RWPE2 (cell line): ENCODE measurements around the gene RNGTT.

Experiments used
- ATAC-seq: fragments of 200-7000 bp; cut with Tn5 transposase; 3 replicates; pipeline ENCODE4 v1.9.1; 2021; ENCODE audit warnings: low read depth
- DNase-seq: peaks from one replicate; pipeline ENCODE4 v3.0.0-alpha.2; 2020; ENCODE audit warnings: low spot score
- H3K27ac ChIP-seq: fragments of 450-650 bp; 2 replicates; pipeline ENCODE4 v1.5.1; 2017; ENCODE audit warnings: mild to moderate bottlenecking; ENCODE audit not compliant: poor library complexity, severe bottlenecking
- H3K27me3 ChIP-seq: fragments of 250-450 bp; sonication (Bioruptor Pico); 2 replicates; pipeline ENCODE4 v1.5.1; 2021; ENCODE audit warnings: mild to moderate bottlenecking, moderate library complexity; ENCODE audit not compliant: insufficient read depth, poor library complexity, severe bottlenecking
- H3K36me3 ChIP-seq: fragments of 250-450 bp; sonication (Bioruptor Pico); 2 replicates; pipeline ENCODE4 v1.5.1; 2020; ENCODE audit warnings: low read depth, mild to moderate bottlenecking, moderate library complexity
- H3K4me1 ChIP-seq: fragments of 250-450 bp; sonication (Bioruptor Pico); 2 replicates; pipeline ENCODE4 v1.5.1; 2021; ENCODE audit warnings: mild to moderate bottlenecking, moderate library complexity; ENCODE audit not compliant: insufficient read depth, poor library complexity, severe bottlenecking
- H3K4me3 ChIP-seq: fragments of 250-450 bp; sonication (Bioruptor Pico); 2 replicates; pipeline ENCODE4 v1.5.1; 2021; ENCODE audit warnings: mild to moderate bottlenecking, moderate library complexity; ENCODE audit not compliant: severe bottlenecking
- H3K9me3 ChIP-seq: fragments of 250-450 bp; sonication (Bioruptor Pico); 2 replicates; pipeline ENCODE4 v1.5.1; 2021; ENCODE audit warnings: mild to moderate bottlenecking, moderate library complexity; ENCODE audit not compliant: severe bottlenecking
- TF ChIP-seq, protein P1 (sequence below): fragments of 450-650 bp; IDR thresholded peaks from one replicate; pipeline ENCODE4 v1.5.1; 2017; ENCODE audit warnings: mild to moderate bottlenecking, moderate library complexity; ENCODE audit not compliant: poor library complexity, severe bottlenecking

RNGTT gene

DNA sequence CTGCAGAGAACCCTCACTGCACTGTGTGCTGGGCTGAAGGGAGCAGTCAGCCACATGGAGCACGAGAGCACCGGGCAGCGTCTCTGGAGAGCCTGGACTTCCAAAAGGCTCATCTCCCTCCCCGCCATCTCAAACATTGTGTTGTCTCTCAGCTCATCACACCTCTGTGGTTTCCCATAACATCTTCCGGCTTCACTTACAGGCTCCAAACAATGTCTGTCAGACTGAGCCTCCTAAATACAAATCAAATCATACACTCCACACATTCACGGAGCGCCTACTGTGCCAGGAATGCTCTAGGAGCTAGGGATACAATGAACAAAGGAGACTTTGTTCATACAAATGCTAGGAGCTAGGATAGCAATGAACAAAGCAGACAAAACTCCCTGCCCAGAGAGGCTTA lies 398.0 kb downstream of the RNGTT start:
- H3K4me3 ChIP-seq, result no peak overlapping the region
- H3K36me3 ChIP-seq, result no peaks in the 10 kb centered on the region
- TF ChIP-seq, protein P1, sequence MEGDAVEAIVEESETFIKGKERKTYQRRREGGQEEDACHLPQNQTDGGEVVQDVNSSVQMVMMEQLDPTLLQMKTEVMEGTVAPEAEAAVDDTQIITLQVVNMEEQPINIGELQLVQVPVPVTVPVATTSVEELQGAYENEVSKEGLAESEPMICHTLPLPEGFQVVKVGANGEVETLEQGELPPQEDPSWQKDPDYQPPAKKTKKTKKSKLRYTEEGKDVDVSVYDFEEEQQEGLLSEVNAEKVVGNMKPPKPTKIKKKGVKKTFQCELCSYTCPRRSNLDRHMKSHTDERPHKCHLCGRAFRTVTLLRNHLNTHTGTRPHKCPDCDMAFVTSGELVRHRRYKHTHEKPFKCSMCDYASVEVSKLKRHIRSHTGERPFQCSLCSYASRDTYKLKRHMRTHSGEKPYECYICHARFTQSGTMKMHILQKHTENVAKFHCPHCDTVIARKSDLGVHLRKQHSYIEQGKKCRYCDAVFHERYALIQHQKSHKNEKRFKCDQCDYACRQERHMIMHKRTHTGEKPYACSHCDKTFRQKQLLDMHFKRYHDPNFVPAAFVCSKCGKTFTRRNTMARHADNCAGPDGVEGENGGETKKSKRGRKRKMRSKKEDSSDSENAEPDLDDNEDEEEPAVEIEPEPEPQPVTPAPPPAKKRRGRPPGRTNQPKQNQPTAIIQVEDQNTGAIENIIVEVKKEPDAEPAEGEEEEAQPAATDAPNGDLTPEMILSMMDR, result no peak
- no peak overlapping the region for H3K27ac ChIP-seq
- ATAC-seq, result no peak
- H3K27me3 ChIP-seq, result no peaks in the 10 kb centered on the region
- no peaks in the 10 kb centered on the region for H3K9me3 ChIP-seq
- H3K4me1 ChIP-seq, result no peaks in the 10 kb centered on the region
- no peak for DNase-seq

DNA sequence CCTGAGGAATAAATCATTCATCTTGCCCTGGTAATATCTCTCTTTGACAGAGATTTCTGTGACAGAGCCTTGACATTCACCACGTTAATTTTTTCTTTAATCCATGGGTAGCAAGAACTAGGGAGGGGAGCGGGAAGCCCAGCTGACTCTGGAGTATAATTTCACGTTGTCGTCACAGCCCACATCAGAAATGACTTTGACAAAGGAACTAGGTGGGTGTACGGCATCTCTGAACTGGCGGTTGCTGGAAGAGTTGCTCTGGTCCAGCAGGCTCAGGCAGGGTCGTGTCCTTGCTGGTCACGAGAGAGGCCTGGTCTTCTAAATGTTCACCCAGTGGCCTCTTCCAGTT lies 400.2 kb downstream of the RNGTT start:
- ATAC-seq (no peak), DNase-seq (no peak)
- Histone ChIP-seq H3K9me3 (no peaks in the 10 kb centered on the region), H3K27me3 (no peaks in the 10 kb centered on the region), H3K27ac (no peak overlapping the region), H3K4me3 (no peak overlapping the region), H3K36me3 (no peaks in the 10 kb centered on the region), H3K4me1 (no peaks in the 10 kb centered on the region)
- TF ChIP-seq, protein P1, result no peak

DNA sequence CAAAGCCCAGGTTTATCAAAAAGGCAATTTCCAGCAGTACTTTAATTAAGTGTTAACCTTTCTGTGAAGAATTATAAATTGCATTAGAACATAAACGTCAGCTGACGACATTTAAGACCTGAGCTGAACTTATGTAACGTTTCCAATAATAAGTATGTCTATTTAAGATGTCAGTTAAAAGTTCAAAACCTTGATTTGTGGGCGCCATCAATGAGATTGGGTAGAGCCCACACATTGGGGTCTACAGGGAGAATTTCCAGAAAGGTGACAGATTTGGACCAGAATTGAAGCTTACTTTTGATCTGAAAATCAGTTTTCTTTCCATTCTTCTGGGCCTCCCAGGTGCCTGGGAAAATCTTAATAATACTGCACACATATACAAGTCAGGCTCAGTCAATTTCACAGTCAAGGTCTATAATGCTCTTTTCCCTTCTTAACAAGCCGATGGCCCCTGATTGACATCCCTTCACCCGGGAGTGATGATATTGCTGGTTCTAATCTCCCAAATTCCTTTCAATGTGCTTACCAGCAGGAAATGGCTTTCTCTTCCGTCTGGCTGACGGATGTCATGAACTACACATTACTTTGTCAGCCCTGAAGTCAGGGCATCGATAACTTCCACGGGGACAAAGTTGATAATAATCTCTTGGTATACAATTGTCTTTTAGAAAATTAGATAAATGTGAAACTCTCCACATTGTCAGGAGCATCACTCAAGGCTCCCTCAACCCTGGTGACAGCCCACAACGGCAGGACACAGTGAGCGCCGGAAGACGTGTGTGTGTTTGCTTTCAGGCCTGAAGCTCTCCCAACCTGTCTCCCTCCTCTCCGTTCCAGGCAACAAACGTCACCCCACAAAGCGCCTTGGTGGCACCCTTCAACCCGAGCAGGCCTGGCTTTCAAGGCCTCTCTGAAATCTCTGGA lies 400.8 kb downstream of the RNGTT start:
- no peak for ATAC-seq

DNA sequence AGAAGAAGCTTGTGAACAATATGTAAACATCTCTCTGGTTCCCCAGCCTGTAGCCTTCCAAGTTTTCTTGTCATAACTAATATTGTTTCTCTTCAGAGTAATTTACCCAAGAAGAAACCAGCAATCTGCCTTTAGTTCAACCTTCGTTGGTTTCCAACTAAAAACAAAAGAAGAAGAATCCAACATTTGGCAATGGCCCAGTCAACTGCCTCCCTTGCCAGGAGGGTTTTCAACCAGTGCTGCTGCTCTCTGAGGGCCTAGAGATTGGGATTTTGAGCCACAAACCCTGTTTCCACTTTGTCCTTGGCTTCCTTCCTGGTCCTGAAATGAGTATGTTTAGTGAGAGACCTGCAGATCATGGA lies 401.5 kb downstream of the RNGTT start:
- DNase-seq (no peak), ATAC-seq (no peak)
- Histone ChIP-seq H3K4me3 (no peak overlapping the region), H3K27ac (no peak overlapping the region), H3K36me3 (no peaks in the 10 kb centered on the region), H3K9me3 (no peaks in the 10 kb centered on the region), H3K27me3 (no peaks in the 10 kb centered on the region), H3K4me1 (no peaks in the 10 kb centered on the region)
- TF ChIP-seq, protein P1, result no peak

More for the DNA sequence above, 400.8 kb downstream of the RNGTT start:
- no peak for DNase-seq
- Histone ChIP-seq H3K9me3 (no peaks in the 10 kb centered on the region), H3K4me3 (no peak overlapping the region), H3K4me1 (no peaks in the 10 kb centered on the region), H3K27me3 (no peaks in the 10 kb centered on the region), H3K36me3 (no peaks in the 10 kb centered on the region), H3K27ac (no peak overlapping the region)
- TF ChIP-seq, protein P1, result no peak
